Measurements from ENCODE around the gene PNPLA3.

PNPLA3 gene

GRCh38 chr22:43992331-43992821 lies 68.8 kb downstream of the PNPLA3 start:
- no peaks in the 10 kb centered on the region for H3K27me3 ChIP-seq (ENCODE audit: control insufficient read depth, insufficient read depth, low read length, poor library complexity, severe bottlenecking)
- H3K27ac ChIP-seq (ENCODE audit: insufficient read depth, low read depth, low read length, poor library complexity, severe bottlenecking) = no peak overlapping the region
- no peak overlapping the region for H3K4me3 ChIP-seq (ENCODE audit: insufficient read depth, low read depth, low read length)
- WGBS, 2 experiments = 90% methylated on average over 16 of the region's 16 CpGs
- H3K9me3 ChIP-seq (ENCODE audit: control insufficient read depth, low read length) = no peaks in the 10 kb centered on the region
- H3K4me1 ChIP-seq (ENCODE audit: control insufficient read depth, insufficient read depth, low read length) = no peaks in the 10 kb centered on the region
- peaks cover 13% of the 10 kb centered on the region for H3K36me3 ChIP-seq (ENCODE audit: control insufficient read depth, insufficient read depth, low read length)

- Histone ChIP-seq H3K27ac (ENCODE audit: insufficient read depth, low read depth, low read length, poor library complexity, severe bottlenecking) (no peak overlapping the region), H3K36me3 (ENCODE audit: control insufficient read depth, insufficient read depth, low read length) (peaks cover 13% of the 10 kb centered on the region), H3K4me3 (ENCODE audit: insufficient read depth, low read depth, low read length) (no peak overlapping the region), H3K4me1 (ENCODE audit: control insufficient read depth, insufficient read depth, low read length) (no peaks in the 10 kb centered on the region), H3K9me3 (ENCODE audit: control insufficient read depth, low read length) (no peaks in the 10 kb centered on the region), H3K27me3 (ENCODE audit: control insufficient read depth, insufficient read depth, low read length, poor library complexity, severe bottlenecking) (no peaks in the 10 kb centered on the region)
- WGBS, 2 experiments = 49 to 50% methylated on average over 20 of the region's 20 CpGs
Measured at GRCh38 chr22:43993072-43993760, 69.6 kb downstream of the PNPLA3 start.

GRCh38 chr22:43994006-43994405 lies 70.4 kb downstream of the PNPLA3 start:
- Histone ChIP-seq H3K27me3 (ENCODE audit: control insufficient read depth, insufficient read depth, low read length, poor library complexity, severe bottlenecking) (no peaks in the 10 kb centered on the region), H3K4me1 (ENCODE audit: control insufficient read depth, insufficient read depth, low read length) (no peaks in the 10 kb centered on the region), H3K4me3 (ENCODE audit: insufficient read depth, low read depth, low read length) (no peak overlapping the region), H3K9me3 (ENCODE audit: control insufficient read depth, low read length) (no peaks in the 10 kb centered on the region), H3K27ac (ENCODE audit: insufficient read depth, low read depth, low read length, poor library complexity, severe bottlenecking) (no peak overlapping the region), H3K36me3 (ENCODE audit: control insufficient read depth, insufficient read depth, low read length) (peaks cover 13% of the 10 kb centered on the region)
- WGBS, 2 experiments = 94 to 95% methylated on average over 11 of the region's 11 CpGs

GRCh38 chr22:43994416-43994815 lies 70.8 kb downstream of the PNPLA3 start:
- Histone ChIP-seq H3K36me3 (ENCODE audit: control insufficient read depth, insufficient read depth, low read length) (peaks cover 13% of the 10 kb centered on the region), H3K4me1 (ENCODE audit: control insufficient read depth, insufficient read depth, low read length) (no peaks in the 10 kb centered on the region), H3K9me3 (ENCODE audit: control insufficient read depth, low read length) (no peaks in the 10 kb centered on the region), H3K4me3 (ENCODE audit: insufficient read depth, low read depth, low read length) (no peak overlapping the region), H3K27ac (ENCODE audit: insufficient read depth, low read depth, low read length, poor library complexity, severe bottlenecking) (no peak overlapping the region), H3K27me3 (ENCODE audit: control insufficient read depth, insufficient read depth, low read length, poor library complexity, severe bottlenecking) (no peaks in the 10 kb centered on the region)
- WGBS, 2 experiments = 91 to 92% methylated on average over 9 of the region's 9 CpGs

GRCh38 chr22:43995057-43995685 lies 71.6 kb downstream of the PNPLA3 start:
- no peak overlapping the region for H3K27ac ChIP-seq (ENCODE audit: insufficient read depth, low read depth, low read length, poor library complexity, severe bottlenecking)
- peaks cover 13% of the 10 kb centered on the region for H3K36me3 ChIP-seq (ENCODE audit: control insufficient read depth, insufficient read depth, low read length)
- no peaks in the 10 kb centered on the region for H3K4me1 ChIP-seq (ENCODE audit: control insufficient read depth, insufficient read depth, low read length)
- H3K4me3 ChIP-seq (ENCODE audit: insufficient read depth, low read depth, low read length) = no peak overlapping the region
- H3K27me3 ChIP-seq (ENCODE audit: control insufficient read depth, insufficient read depth, low read length, poor library complexity, severe bottlenecking) = no peaks in the 10 kb centered on the region
- WGBS, 2 experiments = 95% methylated on average over 15 of the region's 15 CpGs
- H3K9me3 ChIP-seq (ENCODE audit: control insufficient read depth, low read length) = no peaks in the 10 kb centered on the region

- H3K27me3 ChIP-seq (ENCODE audit: control insufficient read depth, insufficient read depth, low read length, poor library complexity, severe bottlenecking) = no peaks in the 10 kb centered on the region
- H3K36me3 ChIP-seq (ENCODE audit: control insufficient read depth, insufficient read depth, low read length) = peaks cover 8% of the 10 kb centered on the region
- WGBS, 2 experiments = 85 to 98% methylated on average over 9 to 10 of the region's 10 CpGs
- H3K27ac ChIP-seq (ENCODE audit: insufficient read depth, low read depth, low read length, poor library complexity, severe bottlenecking) = no peak overlapping the region
- H3K4me3 ChIP-seq (ENCODE audit: insufficient read depth, low read depth, low read length) = no peak overlapping the region
- no peaks in the 10 kb centered on the region for H3K4me1 ChIP-seq (ENCODE audit: control insufficient read depth, insufficient read depth, low read length)
- H3K9me3 ChIP-seq (ENCODE audit: control insufficient read depth, low read length) = no peaks in the 10 kb centered on the region
Measured at GRCh38 chr22:43995798-43996169, 72.2 kb downstream of the PNPLA3 start.

GRCh38 chr22:43996170-43996980 lies 72.8 kb downstream of the PNPLA3 start:
- no peaks in the 10 kb centered on the region for H3K4me1 ChIP-seq (ENCODE audit: control insufficient read depth, insufficient read depth, low read length)
- H3K9me3 ChIP-seq (ENCODE audit: control insufficient read depth, low read length) = no peaks in the 10 kb centered on the region
- WGBS, 2 experiments = 94% methylated on average over 45 of the region's 45 CpGs
- no peak overlapping the region for H3K4me3 ChIP-seq (ENCODE audit: insufficient read depth, low read depth, low read length)
- no peaks in the 10 kb centered on the region for H3K27me3 ChIP-seq (ENCODE audit: control insufficient read depth, insufficient read depth, low read length, poor library complexity, severe bottlenecking)
- H3K36me3 ChIP-seq (ENCODE audit: control insufficient read depth, insufficient read depth, low read length) = peaks cover 8% of the 10 kb centered on the region
- no peak overlapping the region for H3K27ac ChIP-seq (ENCODE audit: insufficient read depth, low read depth, low read length, poor library complexity, severe bottlenecking)

- H3K4me1 ChIP-seq (ENCODE audit: control insufficient read depth, insufficient read depth, low read length) = no peaks in the 10 kb centered on the region
- H3K27me3 ChIP-seq (ENCODE audit: control insufficient read depth, insufficient read depth, low read length, poor library complexity, severe bottlenecking) = no peaks in the 10 kb centered on the region
- peaks cover 4% of the 10 kb centered on the region for H3K36me3 ChIP-seq (ENCODE audit: control insufficient read depth, insufficient read depth, low read length)
- H3K4me3 ChIP-seq (ENCODE audit: insufficient read depth, low read depth, low read length) = no peak overlapping the region
- no peaks in the 10 kb centered on the region for H3K9me3 ChIP-seq (ENCODE audit: control insufficient read depth, low read length)
- 58 to 64% methylated on average over 8 of the region's 8 CpGs for WGBS, 2 experiments
- no peak overlapping the region for H3K27ac ChIP-seq (ENCODE audit: insufficient read depth, low read depth, low read length, poor library complexity, severe bottlenecking)
Measured at GRCh38 chr22:43996981-43997265, 73.3 kb downstream of the PNPLA3 start.

Measured in ectodermal cell (in vitro differentiated cells).